ENCODE data around the gene ABHD16A. TPM values are rescaled to one million over a fixed set of nuclear protein-coding genes. Genes with fewer than 3 reads are reported as not detected.
"Not testable (repeated sequence)": the region's sequence is repeated elsewhere in the genome, so short reads cannot be mapped to it uniquely, and the experiment has no call there.

The ABHD16A gene
- total RNA-seq, 2 donors from 2014 or later: 38.3 to 39.4 TPM

DNA sequence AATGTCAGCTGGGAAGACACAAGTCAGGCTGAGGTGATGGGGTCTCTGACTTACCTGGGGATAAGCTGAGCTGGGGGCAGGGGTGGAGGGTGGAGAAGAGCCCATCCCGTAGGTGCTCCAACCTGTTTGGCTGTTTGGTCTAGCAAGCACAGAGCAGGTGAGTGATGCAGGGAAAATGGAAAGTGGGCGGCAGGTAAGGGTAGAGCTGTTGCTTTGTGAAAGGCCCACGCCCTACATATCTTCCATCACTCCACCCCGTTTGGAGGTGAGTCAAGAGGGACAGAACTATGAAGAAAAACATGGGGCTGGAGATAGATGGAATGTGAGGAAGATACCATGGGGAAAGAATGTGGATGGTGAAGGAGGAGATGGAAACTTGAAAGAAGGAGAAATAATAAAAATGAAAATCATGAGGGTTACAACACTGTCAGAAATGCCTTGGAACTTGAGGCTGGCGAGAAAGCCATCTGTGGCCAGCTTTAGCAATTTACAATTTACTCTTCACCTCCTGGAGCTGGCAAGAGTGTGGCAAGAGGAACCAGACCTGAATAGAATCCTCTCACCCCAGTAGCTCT lies 17.2 kb upstream of the ABHD16A start:
- intact Hi-C loops (cut with DNase I): loop anchor here in 1 of 2 donors (10.0 kb wide), 2 partner anchors 75 to 715 kb away; partner anchors contain the start of gene VARS1
- no peak for DNase-seq (ENCODE audit: low spot score)

DNA sequence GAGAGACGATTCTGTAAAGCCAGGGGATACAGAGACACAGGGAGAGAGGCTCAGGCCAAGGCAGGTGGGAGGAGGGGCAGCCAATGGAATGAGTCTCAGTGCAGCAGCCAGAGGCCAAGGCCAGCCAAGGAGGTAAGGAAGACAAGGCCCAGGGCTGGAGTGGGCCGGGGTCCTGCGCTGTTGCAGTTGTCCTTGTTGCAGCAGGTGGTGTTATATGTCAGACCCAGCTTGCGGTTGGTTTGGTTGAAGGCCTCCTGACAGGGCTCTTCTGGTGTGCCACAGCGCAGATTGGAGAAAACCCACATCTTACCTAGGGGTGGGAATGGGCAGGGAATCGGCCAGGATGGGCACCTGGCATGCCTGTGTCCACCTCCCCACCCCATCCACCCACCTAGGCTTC lies 15.9 kb upstream of the ABHD16A start:
- intact Hi-C loops (cut with DNase I): no loop called here
- DNase-seq (ENCODE audit: low spot score): no peak

DNA sequence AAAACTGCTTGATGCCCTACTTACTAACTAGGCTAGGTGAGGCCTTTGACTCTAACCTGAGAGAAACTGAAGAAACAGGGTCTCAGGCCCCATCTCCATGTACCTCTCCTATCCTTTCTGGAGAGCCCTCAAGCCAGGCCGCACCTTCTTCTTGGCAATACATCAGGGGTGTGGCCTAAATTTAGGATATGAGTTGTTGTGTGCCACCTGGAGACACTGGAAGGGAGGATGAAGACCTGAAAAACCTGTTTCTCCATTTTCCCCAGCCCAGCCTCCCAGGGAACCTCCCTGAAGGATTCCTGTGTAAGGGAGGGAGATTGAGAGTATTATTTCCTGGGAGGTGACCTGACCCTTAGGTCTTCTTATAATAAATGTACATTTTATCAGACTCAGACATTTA lies 15.1 kb upstream of the ABHD16A start:
- intact Hi-C loops (cut with DNase I): loop anchor here in 1 of 2 donors (1.0 kb wide), 1 partner anchor 48 kb away; no protein-coding TSS in a partner anchor
- DNase-seq (ENCODE audit: low spot score): no peak

DNA sequence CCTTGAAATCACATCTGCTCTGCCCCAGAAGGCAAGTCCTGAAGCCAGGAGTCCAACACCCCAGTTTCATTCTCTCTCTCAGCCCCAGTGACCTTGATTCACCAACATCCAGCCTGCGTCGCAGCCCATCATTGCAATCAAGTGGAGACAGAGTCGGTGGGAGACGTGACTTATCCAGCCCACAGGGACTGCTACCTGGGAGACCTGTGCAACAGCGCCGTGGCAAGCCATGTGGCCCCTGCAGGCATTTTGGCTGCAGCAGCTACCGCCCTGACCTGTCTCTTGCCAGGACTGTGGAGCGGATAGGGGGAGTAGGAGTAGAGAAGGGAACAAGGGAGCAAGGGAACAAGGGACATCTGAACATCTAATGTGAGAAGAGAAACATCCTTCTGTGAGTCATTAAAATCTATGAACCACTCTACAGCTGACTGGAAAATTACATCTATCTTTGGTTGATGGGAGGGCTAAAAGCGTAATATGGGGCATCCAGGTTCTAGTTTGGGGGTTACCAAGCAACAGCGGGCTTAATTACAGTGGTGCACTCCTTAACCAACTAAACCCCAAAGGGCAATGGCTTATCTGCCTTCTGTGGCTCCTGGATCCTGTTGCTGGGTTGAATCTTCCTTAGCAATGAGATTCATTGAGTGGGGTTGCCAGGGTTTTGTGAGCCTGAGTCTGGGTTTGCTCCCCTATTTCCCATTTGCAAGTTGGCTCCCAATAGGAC lies 14.5 kb upstream of the ABHD16A start:
- intact Hi-C loops (cut with DNase I): loop anchor here in 1 of 2 donors (1.0 kb wide), 1 partner anchor 49 kb away; no protein-coding TSS in a partner anchor
- no peak for DNase-seq (ENCODE audit: low spot score)

DNA sequence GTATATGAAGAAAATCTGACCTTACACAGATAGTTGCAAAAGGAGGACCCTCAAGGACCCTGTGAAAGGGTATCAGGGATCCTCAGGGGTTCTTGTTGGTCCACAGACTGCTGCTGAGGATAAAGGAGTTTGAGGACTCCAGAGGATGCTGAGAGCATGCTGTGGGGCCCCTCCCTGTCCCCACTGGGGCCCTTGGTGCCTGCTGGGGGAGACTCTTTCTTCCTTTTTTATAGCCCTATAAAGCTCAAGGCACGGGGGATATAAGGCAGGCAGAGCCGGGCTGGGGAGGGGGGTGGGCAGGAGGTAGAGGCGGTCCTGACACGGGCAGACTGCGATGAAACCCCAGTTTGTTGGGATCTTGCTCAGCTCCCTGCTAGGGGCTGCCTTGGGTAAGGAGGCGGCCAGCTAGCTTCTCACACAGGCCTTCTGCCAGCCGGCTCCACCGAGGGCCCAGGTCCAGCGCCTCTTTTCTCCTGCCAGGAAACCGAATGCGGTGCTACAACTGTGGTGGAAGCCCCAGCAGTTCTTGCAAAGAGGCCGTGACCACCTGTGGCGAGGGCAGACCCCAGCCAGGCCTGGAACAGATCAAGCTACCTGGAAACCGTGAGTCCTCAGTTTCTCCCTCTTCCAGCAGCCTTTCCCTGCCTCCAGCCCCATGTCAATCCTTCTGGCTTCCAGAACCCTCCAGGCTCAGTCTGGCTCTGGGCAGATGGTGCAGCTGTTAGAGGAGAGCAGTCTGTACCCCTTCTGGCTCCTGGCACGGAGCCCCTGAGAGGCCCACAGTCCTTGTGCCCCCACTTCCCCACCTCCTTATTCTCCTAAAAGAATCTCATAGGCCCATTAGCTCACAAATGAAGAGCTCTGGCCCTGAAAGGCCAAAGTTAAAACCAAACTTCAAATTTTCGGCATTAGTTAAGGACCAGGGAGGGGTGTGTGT lies 12.2 kb upstream of the ABHD16A start, which contains the start of gene LY6G6D:
LY6G6D (plus strand) TSS at position 327 of the 937 bp plus-strand sequence; CDS start at position 335, 8 bp downstream.
- no peak for DNase-seq (ENCODE audit: low spot score)
- intact Hi-C loops (cut with DNase I): no loop called here

DNA sequence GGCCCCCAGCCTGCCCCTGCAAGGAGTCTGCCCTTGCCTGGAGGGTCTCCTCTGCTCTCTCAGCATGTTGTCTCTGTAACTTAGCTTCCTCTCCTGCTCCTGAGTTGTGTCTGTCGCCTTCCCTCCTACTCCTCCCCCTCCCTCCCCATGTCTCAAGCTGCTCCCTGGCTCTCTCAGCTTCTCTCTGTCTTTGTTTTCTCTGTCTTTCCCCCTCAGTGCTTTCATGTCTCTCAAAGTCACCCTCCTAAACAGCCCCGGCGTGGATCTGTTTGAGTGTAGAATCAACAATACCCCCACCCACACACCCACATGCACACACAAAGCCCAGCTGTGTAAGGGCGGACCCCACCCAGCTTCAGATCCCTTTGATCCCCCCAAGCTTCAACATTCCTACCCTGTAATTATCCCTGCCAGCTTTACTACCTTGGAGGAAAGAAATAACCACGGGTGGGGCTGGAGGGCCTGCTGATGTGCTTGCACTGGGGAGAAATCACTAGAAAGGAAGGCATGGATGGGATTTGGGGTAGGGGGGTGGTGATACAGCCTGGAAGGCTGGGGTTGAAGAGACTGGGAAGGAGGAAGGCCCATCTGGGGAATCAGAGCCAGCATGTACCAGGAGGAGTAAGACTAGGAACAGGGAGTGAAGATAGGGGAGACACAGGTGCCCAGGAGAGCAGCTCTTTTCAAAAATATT lies 11.0 kb upstream of the ABHD16A start:
- intact Hi-C loops (cut with DNase I): loop anchor here in 1 of 2 donors (1.0 kb wide), 1 partner anchor 19 kb away; no protein-coding TSS in a partner anchor
- DNase-seq (ENCODE audit: low spot score): no peak

DNA sequence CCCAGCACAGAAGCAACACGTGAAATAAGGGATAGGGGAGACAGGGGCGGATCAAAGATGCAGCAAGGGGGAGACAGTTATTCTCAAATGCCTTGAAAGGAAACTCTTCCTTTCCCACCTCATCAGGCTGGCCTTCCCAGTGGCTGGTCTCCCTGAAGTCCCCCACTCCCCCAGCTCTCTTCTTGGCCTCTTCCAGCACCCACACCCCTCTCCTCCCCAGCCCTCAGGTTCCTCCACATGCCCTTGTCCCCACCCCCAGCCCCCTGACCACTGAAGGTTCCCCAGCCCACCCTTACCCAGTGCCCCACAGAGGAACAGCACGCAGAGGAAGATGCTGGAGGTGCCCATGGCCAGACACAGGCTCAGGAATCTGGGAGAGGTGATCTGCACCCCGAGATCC lies 10.3 kb upstream of the ABHD16A start:
- DNase-seq (ENCODE audit: low spot score): no peak
- intact Hi-C loops (cut with DNase I): loop anchor here in 1 of 2 donors (1.0 kb wide), 1 partner anchor 20 kb away; no protein-coding TSS in a partner anchor

DNA sequence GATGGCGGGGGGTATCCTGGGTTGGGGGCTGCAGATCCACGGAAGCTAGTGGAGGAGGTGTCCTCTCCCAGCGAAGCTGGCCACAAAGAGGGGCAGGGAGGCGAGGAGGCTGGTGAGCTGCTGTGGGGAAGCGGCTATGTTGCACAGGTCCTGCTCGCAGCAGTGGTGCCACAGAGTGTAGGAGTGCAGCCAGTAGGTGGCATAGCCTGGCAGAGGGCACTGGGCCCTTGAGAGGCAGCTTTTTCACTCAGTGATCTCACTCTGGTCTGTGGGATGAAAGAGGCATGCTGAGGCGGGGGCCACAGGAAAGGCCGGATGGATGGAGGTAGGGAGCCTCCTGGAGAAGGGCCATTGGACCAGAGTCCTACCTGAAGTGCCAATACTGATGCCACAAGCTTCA lies 9.2 kb upstream of the ABHD16A start:
- intact Hi-C loops (cut with DNase I): no loop called here
- no peak for DNase-seq (ENCODE audit: low spot score)

DNA sequence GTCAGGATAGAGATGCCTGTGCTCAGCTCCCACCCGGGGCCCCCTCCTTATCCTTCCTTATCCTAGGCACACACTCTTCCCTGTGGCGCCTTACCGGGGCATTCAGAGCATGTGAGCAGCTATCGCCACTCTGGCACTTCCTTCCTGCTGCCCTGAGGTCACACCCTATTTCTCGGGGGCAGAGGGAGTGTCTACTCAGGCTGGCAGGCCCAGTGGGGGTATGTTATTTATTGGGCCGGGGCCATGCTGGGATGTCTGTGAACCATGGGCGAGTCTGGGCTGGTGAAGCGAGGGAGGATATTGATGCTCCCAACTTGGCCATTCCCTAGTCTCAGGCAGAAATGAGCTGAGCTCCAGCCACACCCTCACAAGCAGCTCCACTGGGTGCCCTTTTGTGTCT lies 8.1 kb upstream of the ABHD16A start:
- no peak for DNase-seq (ENCODE audit: low spot score)
- intact Hi-C loops (cut with DNase I): no loop called here

DNA sequence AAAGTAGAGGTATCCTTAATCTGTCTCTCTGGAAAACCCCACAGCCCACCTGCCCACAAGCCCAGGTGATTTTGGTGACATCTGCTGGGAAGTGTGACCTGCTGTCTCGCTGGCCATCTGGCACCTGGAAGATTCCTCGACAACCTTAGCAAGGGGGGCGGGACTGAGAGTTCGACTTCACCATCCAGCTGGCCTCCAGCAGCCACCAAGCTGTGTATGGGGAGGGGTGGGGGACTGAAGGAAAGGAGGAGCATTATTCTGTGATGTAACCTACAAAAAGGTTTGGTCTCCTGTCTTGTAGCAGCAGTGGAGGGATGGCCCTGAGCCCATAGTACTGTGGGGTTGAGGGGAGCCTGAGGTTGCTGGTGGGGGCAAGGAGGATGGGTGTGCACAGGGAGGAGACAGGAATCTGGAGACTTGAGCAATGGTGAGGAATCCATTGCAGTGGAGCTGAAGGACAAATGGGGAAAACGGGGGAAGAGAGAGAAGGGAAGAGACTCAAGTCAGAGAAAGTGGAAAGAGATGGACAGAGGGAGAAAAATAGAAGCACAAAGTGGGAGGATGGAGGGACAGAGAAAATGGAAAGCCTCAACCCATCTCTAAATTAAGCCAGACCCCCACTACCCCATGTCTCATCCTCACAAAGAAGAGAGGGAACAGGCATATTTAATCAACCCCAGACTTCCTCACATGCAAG lies 7.5 kb upstream of the ABHD16A start:
- DNase-seq (ENCODE audit: low spot score): no peak
- intact Hi-C loops (cut with DNase I): no loop called here

DNA sequence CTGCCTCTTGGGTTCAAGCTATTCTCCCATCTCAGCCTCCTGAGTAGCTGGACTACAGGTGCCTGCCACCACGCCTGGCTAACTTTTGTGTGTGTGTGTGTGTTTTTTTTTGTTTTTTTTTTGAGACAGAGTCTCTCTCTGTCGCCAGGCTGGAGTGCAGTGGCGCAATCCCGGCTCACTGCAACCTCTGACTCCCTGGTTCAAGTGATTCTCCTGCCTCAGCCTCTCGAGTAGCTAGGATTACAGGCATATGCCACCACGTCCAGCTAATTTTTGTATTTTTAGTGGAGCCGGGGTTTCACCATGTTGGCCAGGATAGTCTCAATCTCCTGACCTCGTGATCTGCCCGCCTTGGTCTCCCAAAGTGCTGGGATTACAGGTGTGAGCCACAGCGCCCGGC lies 6.0 kb upstream of the ABHD16A start:
- intact Hi-C loops (cut with DNase I); DNase-seq (ENCODE audit: low spot score): not testable (repeated sequence)

DNA sequence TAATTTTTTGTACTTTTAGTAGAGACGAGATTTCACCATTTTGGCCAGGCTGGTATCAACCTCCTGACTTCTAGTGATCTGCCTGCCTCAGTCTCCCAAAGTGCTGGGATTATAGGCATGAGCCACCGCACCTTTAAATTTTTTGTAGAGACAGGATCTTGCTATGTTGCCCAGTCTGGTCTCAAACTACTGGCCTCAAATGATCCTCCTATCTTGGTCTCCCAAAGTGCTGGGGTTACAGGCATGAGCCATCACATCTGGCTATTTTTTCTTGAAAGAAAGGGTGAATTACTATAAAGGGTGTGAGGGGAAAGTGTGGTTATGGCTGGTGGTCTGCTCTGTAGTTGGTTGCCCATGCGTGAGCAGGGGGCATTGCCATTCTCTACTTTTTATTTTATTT lies 5.1 kb upstream of the ABHD16A start:
- intact Hi-C loops (cut with DNase I): no loop called here
- no peak for DNase-seq (ENCODE audit: low spot score)

DNA sequence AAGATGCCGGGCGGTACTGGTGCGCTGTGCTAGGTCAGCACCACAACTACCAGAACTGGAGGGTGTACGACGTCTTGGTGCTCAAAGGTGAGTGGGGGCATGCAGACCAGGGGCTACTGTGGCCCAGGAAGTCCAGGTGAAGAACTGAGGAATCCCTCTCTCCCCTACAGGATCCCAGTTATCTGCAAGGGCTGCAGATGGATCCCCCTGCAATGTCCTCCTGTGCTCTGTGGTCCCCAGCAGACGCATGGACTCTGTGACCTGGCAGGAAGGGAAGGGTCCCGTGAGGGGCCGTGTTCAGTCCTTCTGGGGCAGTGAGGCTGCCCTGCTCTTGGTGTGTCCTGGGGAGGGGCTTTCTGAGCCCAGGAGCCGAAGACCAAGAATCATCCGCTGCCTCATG lies 4.6 kb upstream of the ABHD16A start:
- intact Hi-C loops (cut with DNase I): no loop called here
- DNase-seq (ENCODE audit: low spot score): no peak

DNA sequence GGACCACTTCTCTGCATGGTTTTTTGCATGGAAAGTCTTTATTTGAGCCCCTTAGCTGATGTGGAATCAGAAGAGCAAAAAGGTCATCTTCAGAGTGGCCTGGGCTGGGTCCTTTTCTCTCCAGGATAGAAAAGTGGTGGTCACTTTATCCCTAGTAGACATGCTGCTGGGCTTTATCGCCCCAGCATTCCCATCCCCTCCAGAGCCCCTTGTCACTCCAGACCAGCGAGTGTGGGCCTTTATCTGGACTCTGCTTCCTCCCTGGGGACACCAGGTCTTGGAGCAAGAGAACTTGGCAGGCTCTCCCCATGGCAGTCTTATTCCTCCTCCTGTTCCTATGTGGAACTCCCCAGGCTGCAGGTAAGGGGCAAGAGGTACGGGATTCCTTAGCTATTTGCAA lies 3.5 kb upstream of the ABHD16A start, which contains the start of gene LY6G6F:
LY6G6F (plus strand) TSS at position 268 of the 400 bp plus-strand sequence; CDS start at position 309, 41 bp downstream.
- intact Hi-C loops (cut with DNase I): no loop called here
- DNase-seq (ENCODE audit: low spot score): no peak

DNA sequence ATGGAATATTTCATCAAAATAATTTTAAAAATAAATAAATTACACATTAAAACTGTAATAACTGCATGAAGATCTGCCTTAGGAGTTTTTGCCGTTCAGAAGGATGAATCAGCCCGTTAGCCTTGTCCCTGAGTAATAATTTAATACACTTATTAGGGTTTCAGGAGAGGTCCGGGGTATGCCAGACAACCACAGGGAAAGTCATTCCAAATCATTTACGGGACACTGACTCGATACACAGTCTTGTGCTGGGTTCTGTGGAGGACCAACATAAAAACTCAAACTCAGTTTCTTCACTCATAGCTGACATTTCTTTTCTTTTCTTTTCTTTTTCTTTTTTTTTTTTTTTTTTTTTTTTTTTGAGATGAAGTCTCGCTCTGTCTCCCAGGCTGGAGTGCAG lies 2.8 kb upstream of the ABHD16A start:
- intact Hi-C loops (cut with DNase I): no loop called here

DNA sequence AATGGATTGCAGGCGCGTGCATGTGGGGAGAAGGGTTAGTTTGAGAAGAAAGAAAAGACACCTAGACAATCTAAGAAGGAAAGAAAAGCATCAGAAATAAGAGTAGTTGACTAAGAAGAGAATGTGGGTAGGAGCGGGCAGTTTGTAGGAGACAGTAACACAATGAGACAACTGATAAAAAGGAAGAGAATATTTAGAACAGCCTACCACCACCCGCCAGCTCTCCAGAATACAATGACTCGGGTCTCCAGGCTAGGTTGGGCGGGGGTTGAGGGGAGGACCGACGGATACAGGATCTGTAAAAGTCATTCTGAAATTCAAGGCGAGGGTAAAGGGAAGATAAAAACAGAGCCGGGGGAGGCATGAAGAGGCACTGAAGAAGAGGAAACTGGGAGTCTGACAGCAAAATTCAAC lies 712 bp downstream of the ABHD16A start:
- intact Hi-C loops (cut with DNase I): no loop called here
- no peak for DNase-seq (ENCODE audit: low spot score)

More for the DNA sequence above, 2.8 kb upstream of the ABHD16A start:
- DNase-seq (ENCODE audit: low spot score): no peak

DNA sequence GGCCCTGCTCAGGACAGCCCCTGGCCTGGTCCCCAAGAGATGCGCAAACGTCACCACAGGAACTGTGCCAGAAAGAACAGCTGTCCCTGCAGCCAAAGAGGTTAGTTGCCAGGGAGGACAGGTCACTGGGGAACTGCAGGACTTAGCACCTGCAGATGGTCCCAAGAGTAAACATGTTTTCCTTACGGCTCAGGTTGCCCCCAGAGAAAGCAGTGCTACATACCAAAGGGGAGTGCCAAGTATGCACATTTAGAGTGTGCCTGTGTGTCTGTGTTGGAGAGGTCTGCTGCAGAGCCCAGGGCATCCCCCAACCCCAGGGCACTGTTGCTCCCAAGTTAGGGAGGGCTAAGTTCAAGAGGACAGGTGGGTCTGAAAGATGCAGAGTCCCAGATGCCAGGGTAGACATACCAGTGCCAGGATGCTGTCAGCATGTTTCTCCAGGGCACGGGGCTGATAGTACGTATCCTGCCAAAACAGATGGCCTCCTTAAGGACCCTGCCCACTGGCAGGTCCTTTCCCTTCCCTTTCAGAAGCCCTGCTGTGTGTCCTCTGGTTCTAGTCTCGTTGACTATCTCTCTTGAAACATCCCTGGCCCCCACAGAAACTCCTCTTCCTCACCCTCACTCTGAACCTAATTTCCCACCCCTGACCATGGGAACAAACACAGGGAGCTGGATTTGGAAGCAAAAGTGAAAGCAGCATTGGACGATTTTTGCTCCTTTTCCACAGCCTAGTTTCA lies 1.3 kb downstream of the ABHD16A start:
- DNase-seq (ENCODE audit: low spot score): no peak
- intact Hi-C loops (cut with DNase I): no loop called here

Measured in posterior vena cava (tissue), 2 donors.